Measurements from ENCODE around the gene RGS4.
"Not testable (repeated sequence)": the region's sequence is repeated elsewhere in the genome, so short reads cannot be mapped to it uniquely, and the experiment has no call there.

Gene RGS4

GRCh38 chr1:163082971-163083370 lies 13.8 kb downstream of the RGS4 start:
- H3K4me3 Mint-ChIP-seq = no peak overlapping the region
- H3K4me1 Mint-ChIP-seq = no peaks in the 10 kb centered on the region
- H3K27ac Mint-ChIP-seq = no peak overlapping the region
- no peaks in the 10 kb centered on the region for H3K36me3 Mint-ChIP-seq
- ATAC-seq = no peak
- DNase-seq (ENCODE audit: low spot score in 2 of 2) = no peak
- H3K9me3 Mint-ChIP-seq = peaks cover 2% of the 10 kb centered on the region

GRCh38 chr1:163083690-163084089 lies 14.5 kb downstream of the RGS4 start:
- Mint-ChIP-seq H3K4me1 (no peaks in the 10 kb centered on the region), H3K27ac (no peak overlapping the region), H3K36me3 (no peaks in the 10 kb centered on the region), H3K9me3 (peaks cover 2% of the 10 kb centered on the region), H3K4me3 (no peak overlapping the region)
- no peak for DNase-seq (ENCODE audit: low spot score in 2 of 2)
- ATAC-seq = no peak

- Mint-ChIP-seq H3K27ac (no peak overlapping the region), H3K9me3 (peaks cover 2% of the 10 kb centered on the region), H3K4me1 (no peaks in the 10 kb centered on the region), H3K36me3 (no peaks in the 10 kb centered on the region), H3K4me3 (no peak overlapping the region)
- DNase-seq (ENCODE audit: low spot score in 2 of 2) (no peak), ATAC-seq (no peak)
Measured at GRCh38 chr1:163084330-163084729, 15.2 kb downstream of the RGS4 start.

- H3K4me3 Mint-ChIP-seq = no peak overlapping the region
- H3K36me3 Mint-ChIP-seq = no peaks in the 10 kb centered on the region
- ATAC-seq = no peak
- peaks cover 2% of the 10 kb centered on the region for H3K9me3 Mint-ChIP-seq
- no peak overlapping the region for H3K27ac Mint-ChIP-seq
- no peak for DNase-seq (ENCODE audit: low spot score in 2 of 2)
- no peaks in the 10 kb centered on the region for H3K4me1 Mint-ChIP-seq
Measured at GRCh38 chr1:163085041-163085903, 16.1 kb downstream of the RGS4 start.

- DNase-seq (ENCODE audit: low spot score in 2 of 2) (no peak), ATAC-seq (no peak)
- Mint-ChIP-seq H3K9me3 (peaks cover 2% of the 10 kb centered on the region), H3K4me3 (no peak overlapping the region), H3K36me3 (no peaks in the 10 kb centered on the region), H3K27ac (no peak overlapping the region), H3K4me1 (no peaks in the 10 kb centered on the region)
Measured at GRCh38 chr1:163085904-163086268, 16.7 kb downstream of the RGS4 start.

GRCh38 chr1:163089117-163089516 lies 20.0 kb downstream of the RGS4 start:
- not testable (repeated sequence) for ATAC-seq; DNase-seq (ENCODE audit: low spot score in 2 of 2); H3K4me3 Mint-ChIP-seq; H3K27ac Mint-ChIP-seq; H3K36me3 Mint-ChIP-seq; H3K9me3 Mint-ChIP-seq; H3K4me1 Mint-ChIP-seq

GRCh38 chr1:163090321-163090945 lies 21.3 kb downstream of the RGS4 start:
- H3K27ac Mint-ChIP-seq = no peak overlapping the region
- no peaks in the 10 kb centered on the region for H3K9me3 Mint-ChIP-seq
- H3K4me1 Mint-ChIP-seq = no peaks in the 10 kb centered on the region
- no peak overlapping the region for H3K4me3 Mint-ChIP-seq
- no peak for ATAC-seq
- DNase-seq (ENCODE audit: low spot score in 2 of 2) = no peak
- no peaks in the 10 kb centered on the region for H3K36me3 Mint-ChIP-seq

- Mint-ChIP-seq H3K36me3 (no peaks in the 10 kb centered on the region), H3K27ac (no peak overlapping the region)
- ATAC-seq = no peak
Measured at GRCh38 chr1:163093169-163093568, 24.0 kb downstream of the RGS4 start.

GRCh38 chr1:163093579-163093978 lies 24.4 kb downstream of the RGS4 start:
- H3K4me1 Mint-ChIP-seq = no peaks in the 10 kb centered on the region
- DNase-seq (ENCODE audit: low spot score in 2 of 2) = no peak
- no peaks in the 10 kb centered on the region for H3K9me3 Mint-ChIP-seq
- ATAC-seq = no peak
- no peaks in the 10 kb centered on the region for H3K36me3 Mint-ChIP-seq
- H3K4me3 Mint-ChIP-seq = no peak overlapping the region
- H3K27ac Mint-ChIP-seq = no peak overlapping the region

More at GRCh38 chr1:163093169-163093568, 24.0 kb downstream of the RGS4 start:
- H3K9me3 Mint-ChIP-seq = no peaks in the 10 kb centered on the region
- no peak for DNase-seq (ENCODE audit: low spot score in 2 of 2)
- H3K4me3 Mint-ChIP-seq = no peak overlapping the region
- H3K4me1 Mint-ChIP-seq = no peaks in the 10 kb centered on the region

GRCh38 chr1:163094182-163094581 lies 25.0 kb downstream of the RGS4 start:
- H3K4me3 Mint-ChIP-seq = no peak overlapping the region
- ATAC-seq (no peak), DNase-seq (ENCODE audit: low spot score in 2 of 2) (no peak)
- H3K27ac Mint-ChIP-seq = no peak overlapping the region
- no peaks in the 10 kb centered on the region for H3K4me1 Mint-ChIP-seq
- H3K9me3 Mint-ChIP-seq = no peaks in the 10 kb centered on the region
- no peaks in the 10 kb centered on the region for H3K36me3 Mint-ChIP-seq

GRCh38 chr1:163094589-163094988 lies 25.4 kb downstream of the RGS4 start:
- Mint-ChIP-seq H3K9me3 (no peaks in the 10 kb centered on the region), H3K4me1 (no peaks in the 10 kb centered on the region), H3K27ac (no peak overlapping the region), H3K4me3 (no peak overlapping the region), H3K36me3 (no peaks in the 10 kb centered on the region)
- no peak for ATAC-seq
- DNase-seq (ENCODE audit: low spot score in 2 of 2) = no peak

GRCh38 chr1:163095213-163095612 lies 26.1 kb downstream of the RGS4 start:
- ATAC-seq (no peak), DNase-seq (ENCODE audit: low spot score in 2 of 2) (no peak)
- H3K4me3 Mint-ChIP-seq = no peak overlapping the region
- no peaks in the 10 kb centered on the region for H3K9me3 Mint-ChIP-seq
- no peaks in the 10 kb centered on the region for H3K4me1 Mint-ChIP-seq
- no peak overlapping the region for H3K27ac Mint-ChIP-seq
- H3K36me3 Mint-ChIP-seq = no peaks in the 10 kb centered on the region

- DNase-seq (ENCODE audit: low spot score in 2 of 2) (no peak), ATAC-seq (no peak)
- no peaks in the 10 kb centered on the region for H3K4me1 Mint-ChIP-seq
- no peak overlapping the region for H3K4me3 Mint-ChIP-seq
- H3K9me3 Mint-ChIP-seq = no peaks in the 10 kb centered on the region
- H3K27ac Mint-ChIP-seq = no peak overlapping the region
- no peaks in the 10 kb centered on the region for H3K36me3 Mint-ChIP-seq
Measured at GRCh38 chr1:163102590-163102989, 33.4 kb downstream of the RGS4 start.

GRCh38 chr1:163104385-163105099 lies 35.4 kb downstream of the RGS4 start:
- H3K27ac Mint-ChIP-seq = no peak overlapping the region
- H3K36me3 Mint-ChIP-seq = no peaks in the 10 kb centered on the region

GRCh38 chr1:163106364-163106987 lies 37.3 kb downstream of the RGS4 start:
- DNase-seq (ENCODE audit: low spot score in 2 of 2) = no peak
- Mint-ChIP-seq H3K4me1 (no peaks in the 10 kb centered on the region), H3K4me3 (no peak overlapping the region), H3K36me3 (no peaks in the 10 kb centered on the region), H3K9me3 (no peaks in the 10 kb centered on the region), H3K27ac (no peak overlapping the region)
- ATAC-seq = no peak

More at GRCh38 chr1:163104385-163105099, 35.4 kb downstream of the RGS4 start:
- Mint-ChIP-seq H3K9me3 (no peaks in the 10 kb centered on the region), H3K4me1 (no peaks in the 10 kb centered on the region), H3K4me3 (no peak overlapping the region)
- DNase-seq (ENCODE audit: low spot score in 2 of 2) (no peak), ATAC-seq (no peak)

Measured in stimulated activated effector memory CD8-positive, alpha-beta T cell treated with anti-CD3 and anti-CD28 coated beads, Interleukin-12 subunit alpha, Interleukin-12 subunit beta, amount 100 ng/mL, for 72 hours (primary cell).